HepG2 (cell line): ENCODE data around the gene CROCC. TPM values are rescaled to one million over a fixed set of nuclear protein-coding genes. Genes with fewer than 3 reads are reported as not detected.
"Not testable (repeated sequence)": the region's sequence is repeated elsewhere in the genome, so short reads cannot be mapped to it uniquely, and the experiment has no call there.

Experiments
- CREB1 ChIP-seq, 2 experiments: fragments of 450-650 bp in 1 of 2; IDR thresholded peaks; 2 replicates each; pipeline ENCODE4 v1.6.1; 2016 to 2017; ENCODE audit warnings: control low read depth in 1 of 2, mild to moderate bottlenecking in 1 of 2, missing compliant biosample characterization in 1 of 2, missing genetic modification characterization in 1 of 2
- ELF3 ChIP-seq: IDR thresholded peaks from 2 replicates; pipeline ENCODE4 v1.6.1; 2016; ENCODE audit warnings: missing genetic modification reagents, missing compliant biosample characterization
- EP300 ChIP-seq, 3 experiments: sonication (generic) in 1 of 3; formaldehyde crosslinking in 1 of 3; IDR thresholded peaks; 2 replicates each; pipeline versions ENCODE4 v1.5.1 to v1.6.1; 2011 to 2020; ENCODE audit warnings: low read depth in 2 of 3, low read length in 2 of 3, borderline replicate concordance in 1 of 3, improper control_type of control experiment in 1 of 3, mild to moderate bottlenecking in 1 of 3, missing genetic modification reagents in 1 of 3, moderate library complexity in 1 of 3
- FOXP1 ChIP-seq, 2 experiments: fragments of 450-650 bp in 1 of 2; IDR thresholded peaks; 2 replicates each; pipeline ENCODE4 v1.6.1; 2017 to 2018; ENCODE audit warnings: antibody characterized with exemption in 1 of 2
- GATAD2A ChIP-seq: IDR thresholded peaks from 2 replicates; pipeline ENCODE4 v1.6.1; 2016
- IRF2 ChIP-seq: IDR thresholded peaks from 2 replicates; pipeline ENCODE4 v1.6.1; 2018; ENCODE audit warnings: missing genetic modification reagents, missing compliant biosample characterization
- JUN ChIP-seq: sonication (generic); formaldehyde crosslinking; IDR thresholded peaks from 2 replicates; pipeline ENCODE4 v1.4.0; 2020; ENCODE audit warnings: mild to moderate bottlenecking, missing genetic modification reagents
- NFYC ChIP-seq: IDR thresholded peaks from 2 replicates; pipeline ENCODE4 v1.6.1; 2016; ENCODE audit warnings: missing genetic modification reagents, missing compliant biosample characterization
- NONO ChIP-seq, 2 experiments: fragments of 450-650 bp in 1 of 2; sonication (generic) in 1 of 2; formaldehyde crosslinking in 1 of 2; IDR thresholded peaks in 1 of 2; conservative IDR thresholded peaks in 1 of 2; 2 replicates each; pipeline versions ENCODE4 v1.6.1 to v1.8.0; 2017 to 2022; ENCODE audit warnings: mild to moderate bottlenecking in 1 of 2, missing genetic modification reagents in 1 of 2, moderate library complexity in 1 of 2
- NR2F1 ChIP-seq, 2 experiments: fragments of 450-650 bp in 1 of 2; formaldehyde crosslinking in 1 of 2; IDR thresholded peaks; 2 replicates each; pipeline versions ENCODE4 v1.5.0 to v1.6.1; 2016 to 2020; ENCODE audit warnings: mild to moderate bottlenecking in 1 of 2, missing compliant biosample characterization in 1 of 2, missing genetic modification reagents in 1 of 2, moderate library complexity in 1 of 2
- PRDM15 ChIP-seq: sonication (generic); formaldehyde crosslinking; IDR thresholded peaks from 2 replicates; pipeline ENCODE4 v1.4.0; 2020; ENCODE audit warnings: missing genetic modification reagents
- RARA ChIP-seq: IDR thresholded peaks from 2 replicates; pipeline ENCODE4 v1.6.1; 2016; ENCODE audit warnings: missing genetic modification reagents, missing compliant biosample characterization
- REPIN1 ChIP-seq: sonication (generic); formaldehyde crosslinking; IDR thresholded peaks from 2 replicates; pipeline ENCODE4 v1.8.0; 2022; ENCODE audit warnings: missing genetic modification reagents, low read depth, mild to moderate bottlenecking, borderline replicate concordance
- SMYD3 ChIP-seq: sonication (generic); formaldehyde crosslinking; IDR thresholded peaks from 2 replicates; pipeline ENCODE4 v1.8.1; 2023; ENCODE audit warnings: mild to moderate bottlenecking, missing genetic modification reagents
- SOX5 ChIP-seq: IDR thresholded peaks from 2 replicates; pipeline ENCODE4 v1.6.1; 2016; ENCODE audit warnings: borderline replicate concordance
- YEATS4 ChIP-seq: sonication (generic); formaldehyde crosslinking; IDR thresholded peaks from 2 replicates; pipeline ENCODE4 v1.4.0; 2020; ENCODE audit warnings: missing genetic modification reagents, borderline replicate concordance
- ZNF264 ChIP-seq: sonication (generic); formaldehyde crosslinking; IDR thresholded peaks from 2 replicates; pipeline ENCODE4 v1.4.0; 2020; ENCODE audit warnings: missing genetic modification reagents
- polyA plus RNA-seq, 8 experiments: library from polyadenylated mRNA; depleted of rRNA in 3 of 8; stranded (reverse) in 7 of 8; unstranded in 1 of 8; fragments of >200 nt; fragmentation: Illumina TruSeq in 4 of 8; extraction: Trizol in 4 of 8; gene quantifications; 2 replicates each; pipeline versions ENCODE4 v1.2.1 to v1.2.3, GENCODE V29; 2011 to 2016; ENCODE audit warnings: low read depth in 4 of 8, missing spikeins in 1 of 8, mixed read lengths in 1 of 8; ENCODE audit not compliant: insufficient read depth in 1 of 8
- total RNA-seq, 5 experiments: library from RNA; depleted of rRNA; stranded (reverse); fragments of >200 nt; fragmentation: Illumina TruSeq; extraction: Trizol; gene quantifications; 2 replicates each; pipeline ENCODE4 v1.2.3, GENCODE V29; 2016; ENCODE audit warnings: low read depth in 1 of 5
- TF ChIP-seq, protein P1 (sequence below): sonication (generic); formaldehyde crosslinking; IDR thresholded peaks from 2 replicates; pipeline ENCODE4 v1.4.0; 2020; ENCODE audit warnings: missing genetic modification reagents, borderline replicate concordance
- TF ChIP-seq, protein P2 (sequence below): sonication (generic); formaldehyde crosslinking; IDR thresholded peaks from 2 replicates; pipeline ENCODE4 v1.4.0; 2020; ENCODE audit warnings: missing genetic modification reagents

Gene CROCC
- total and polyA plus RNA-seq, 2 of the 13 experiments (the other 11 are each of a cell fraction or from before 2014, with no cell fraction given): 7.8 to 15.5 TPM

GRCh38 chr1:16895598-16896315 is 26.0 kb upstream of the CROCC start, which contains the start of gene RNU1-2 (continued):
- TF ChIP-seq ELF3 (CRISPR knock-in tag) (peak; percentile 58), FOXP1 (CRISPR knock-in tag; IDR thresholded peaks at IDR 0.05) (0 out of 2 replicates have a peak, but pooled peaks have one; percentile 10), YEATS4 (0 out of 2 replicates have a peak, but pooled peaks have one; percentile 32), SMYD3 (CRISPR knock-in tag) (0 out of 2 replicates have a peak, but pooled peaks have one; percentile 32), NONO (CRISPR knock-in tag; conservative IDR thresholded peaks at IDR 0.05) (peak; percentile 68), JUN (CRISPR knock-in tag) (peak; percentile 18; the same call in 1 of the 2 replicates), SOX5 (CRISPR knock-in tag) (peak; percentile 40; the same call in 1 of the 2 replicates), EP300 (CRISPR knock-in tag; IDR thresholded peaks at IDR 0.05; ENCODE audit: borderline replicate concordance) (peak; percentile 44; the same call in 1 of the 2 replicates), PRDM15 (CRISPR knock-in tag) (0 out of 2 replicates have a peak, but pooled peaks have one; percentile 30), NR2F1 (CRISPR knock-in tag; IDR thresholded peaks at IDR 0.05) (peak in 1 of 2 experiments; percentile 33; a peak in 1 of 4 replicates), RARA (CRISPR knock-in tag) (0 out of 2 replicates have a peak, but pooled peaks have one; percentile 25), REPIN1 (peak; percentile 64; the same call in 1 of the 2 replicates), NFYC (CRISPR knock-in tag) (peak; percentile 64), IRF2 (CRISPR knock-in tag) (peak; percentile 77; the same call in 1 of the 2 replicates), GATAD2A (CRISPR knock-in tag) (peak; percentile 36; the same call in 1 of the 2 replicates), ZNF264 (peak; percentile 60), CREB1 (IDR thresholded peaks at IDR 0.05) (peak; percentile 90), CREB1 (CRISPR knock-in tag; IDR thresholded peaks at IDR 0.05) (peak; percentile 93)
- not testable (repeated sequence) for TF ChIP-seq FOXP1 (IDR thresholded peaks at IDR 0.05); NONO (IDR thresholded peaks at IDR 0.05); EP300 (IDR thresholded peaks at IDR 0.05; ENCODE audit: low read depth in 2 of 2, low read length in 2 of 2)
- TF ChIP-seq, protein P1, sequence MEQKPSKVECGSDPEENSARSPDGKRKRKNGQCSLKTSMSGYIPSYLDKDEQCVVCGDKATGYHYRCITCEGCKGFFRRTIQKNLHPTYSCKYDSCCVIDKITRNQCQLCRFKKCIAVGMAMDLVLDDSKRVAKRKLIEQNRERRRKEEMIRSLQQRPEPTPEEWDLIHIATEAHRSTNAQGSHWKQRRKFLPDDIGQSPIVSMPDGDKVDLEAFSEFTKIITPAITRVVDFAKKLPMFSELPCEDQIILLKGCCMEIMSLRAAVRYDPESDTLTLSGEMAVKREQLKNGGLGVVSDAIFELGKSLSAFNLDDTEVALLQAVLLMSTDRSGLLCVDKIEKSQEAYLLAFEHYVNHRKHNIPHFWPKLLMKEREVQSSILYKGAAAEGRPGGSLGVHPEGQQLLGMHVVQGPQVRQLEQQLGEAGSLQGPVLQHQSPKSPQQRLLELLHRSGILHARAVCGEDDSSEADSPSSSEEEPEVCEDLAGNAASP (CRISPR knock-in tag): peak; percentile 37; the same call in 1 of the 2 replicates
- TF ChIP-seq, protein P2, sequence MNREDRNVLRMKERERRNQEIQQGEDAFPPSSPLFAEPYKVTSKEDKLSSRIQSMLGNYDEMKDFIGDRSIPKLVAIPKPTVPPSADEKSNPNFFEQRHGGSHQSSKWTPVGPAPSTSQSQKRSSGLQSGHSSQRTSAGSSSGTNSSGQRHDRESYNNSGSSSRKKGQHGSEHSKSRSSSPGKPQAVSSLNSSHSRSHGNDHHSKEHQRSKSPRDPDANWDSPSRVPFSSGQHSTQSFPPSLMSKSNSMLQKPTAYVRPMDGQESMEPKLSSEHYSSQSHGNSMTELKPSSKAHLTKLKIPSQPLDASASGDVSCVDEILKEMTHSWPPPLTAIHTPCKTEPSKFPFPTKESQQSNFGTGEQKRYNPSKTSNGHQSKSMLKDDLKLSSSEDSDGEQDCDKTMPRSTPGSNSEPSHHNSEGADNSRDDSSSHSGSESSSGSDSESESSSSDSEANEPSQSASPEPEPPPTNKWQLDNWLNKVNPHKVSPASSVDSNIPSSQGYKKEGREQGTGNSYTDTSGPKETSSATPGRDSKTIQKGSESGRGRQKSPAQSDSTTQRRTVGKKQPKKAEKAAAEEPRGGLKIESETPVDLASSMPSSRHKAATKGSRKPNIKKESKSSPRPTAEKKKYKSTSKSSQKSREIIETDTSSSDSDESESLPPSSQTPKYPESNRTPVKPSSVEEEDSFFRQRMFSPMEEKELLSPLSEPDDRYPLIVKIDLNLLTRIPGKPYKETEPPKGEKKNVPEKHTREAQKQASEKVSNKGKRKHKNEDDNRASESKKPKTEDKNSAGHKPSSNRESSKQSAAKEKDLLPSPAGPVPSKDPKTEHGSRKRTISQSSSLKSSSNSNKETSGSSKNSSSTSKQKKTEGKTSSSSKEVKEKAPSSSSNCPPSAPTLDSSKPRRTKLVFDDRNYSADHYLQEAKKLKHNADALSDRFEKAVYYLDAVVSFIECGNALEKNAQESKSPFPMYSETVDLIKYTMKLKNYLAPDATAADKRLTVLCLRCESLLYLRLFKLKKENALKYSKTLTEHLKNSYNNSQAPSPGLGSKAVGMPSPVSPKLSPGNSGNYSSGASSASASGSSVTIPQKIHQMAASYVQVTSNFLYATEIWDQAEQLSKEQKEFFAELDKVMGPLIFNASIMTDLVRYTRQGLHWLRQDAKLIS (CRISPR knock-in tag): peak; percentile 41; the same call in 1 of the 2 replicates
